NCI-H187 treated with DMSO at 0.1 percent for 48 hours (cell line): ENCODE data around the gene SELENOS.

Experiments used
- DNase-seq: peaks from one replicate; lab custom pipeline; 2025; lab: John Stamatoyannopoulos, UW

Gene SELENOS

GRCh38 chr15:101250873-101251829 lies 26.1 kb downstream of the SELENOS start:
- no peak for DNase-seq

GRCh38 chr15:101250341-101250831 lies 26.9 kb downstream of the SELENOS start:
- no peak for DNase-seq

- DNase-seq: no peak
Observed at GRCh38 chr15:101248274-101248673, 29.0 kb downstream of the SELENOS start.

GRCh38 chr15:101246824-101247745 lies 30.2 kb downstream of the SELENOS start:
- DNase-seq: no peak

- no peak for DNase-seq
Observed at GRCh38 chr15:101246391-101246790, 30.9 kb downstream of the SELENOS start.

- DNase-seq: no peak
Observed at GRCh38 chr15:101244889-101245668, 32.2 kb downstream of the SELENOS start.

GRCh38 chr15:101244036-101244781 lies 33.1 kb downstream of the SELENOS start:
- DNase-seq: no peak

- no peak for DNase-seq
Observed at GRCh38 chr15:101243420-101243819, 33.9 kb downstream of the SELENOS start.

- no peak for DNase-seq
Observed at GRCh38 chr15:101242999-101243336, 34.3 kb downstream of the SELENOS start.

- no peak for DNase-seq
Observed at GRCh38 chr15:101242160-101242998, 34.9 kb downstream of the SELENOS start.

GRCh38 chr15:101240358-101240757 lies 36.9 kb downstream of the SELENOS start:
- DNase-seq: no peak

- no peak for DNase-seq
Observed at GRCh38 chr15:101239724-101240136, 37.6 kb downstream of the SELENOS start.

GRCh38 chr15:101237251-101237650 lies 40.0 kb downstream of the SELENOS start:
- no peak for DNase-seq

GRCh38 chr15:101233651-101234280 lies 43.5 kb downstream of the SELENOS start:
- DNase-seq: no peak

GRCh38 chr15:101232677-101233076 lies 44.6 kb downstream of the SELENOS start:
- DNase-seq: no peak

GRCh38 chr15:101228313-101228712 lies 49.0 kb downstream of the SELENOS start:
- no peak for DNase-seq

- no peak for DNase-seq
Observed at GRCh38 chr15:101225658-101226057, 51.6 kb downstream of the SELENOS start.
